ENCODE results near the gene CASQ2.

Gene CASQ2

DNA sequence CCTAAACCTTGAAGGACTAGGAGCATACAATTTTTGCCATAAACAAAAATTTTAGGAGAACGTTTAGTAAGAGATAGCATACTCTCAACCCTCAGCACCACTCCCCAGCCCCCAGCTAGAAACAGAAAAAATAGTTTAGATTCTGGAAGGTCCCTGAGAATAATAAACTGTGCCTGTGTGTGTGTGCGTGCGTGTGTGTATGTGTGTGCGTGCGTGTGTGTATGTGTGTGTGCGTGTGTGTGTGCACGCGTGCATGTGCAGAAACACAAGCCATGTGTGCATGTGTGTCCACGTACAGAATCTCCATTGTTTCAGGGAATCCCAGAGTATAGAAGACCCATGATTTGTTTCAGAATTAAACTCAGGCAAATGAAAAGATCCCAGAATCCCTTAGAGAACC lies 62.6 kb downstream of the CASQ2 start:
- Histone ChIP-seq H3K4me3 (ENCODE audit: control insufficient read depth in 1 of 7, extremely low read depth in 1 of 7, insufficient read depth in 4 of 7, low read depth in 2 of 7, low read length in 6 of 7) (no peak overlapping the region), H3K4me1 (ENCODE audit: control extremely low read depth in 1 of 4, control insufficient read depth in 4 of 4, insufficient read depth in 4 of 4, low read length in 3 of 4) (no peaks in the 10 kb centered on the region), H3K27me3 (replicated peaks in 2 of 5; ENCODE audit: control insufficient read depth in 4 of 5, insufficient read depth in 5 of 5, low read length in 4 of 5) (no peaks in the 10 kb centered on the region), H3K36me3 (ENCODE audit: control insufficient read depth in 4 of 4, insufficient read depth in 4 of 4, low read length in 3 of 4) (no peaks in the 10 kb centered on the region), H3K27ac (ENCODE audit: insufficient read depth in 1 of 2, low read depth in 1 of 2, low read length in 2 of 2, poor library complexity in 1 of 2, severe bottlenecking in 2 of 2) (no peak overlapping the region), H3K9me3 (ENCODE audit: control extremely low read depth in 1 of 5, control insufficient read depth in 4 of 5, insufficient read depth in 2 of 5, low read depth in 1 of 5, low read length in 4 of 5) (no peaks in the 10 kb centered on the region)
- ChIA-PET POLR2A (interaction anchor here (0.6 kb wide), 1 partner anchor 288 kb away, joined by 3 read pairs; no protein-coding TSS in a partner anchor), CTCF (interaction anchor here (0.7 to 5.1 kb wide), 21 partner anchors 9 to 569 kb away, joined by 3 to 46 read pairs (median 4); no protein-coding TSS in a partner anchor)
- 97% methylated on average over 8 of the region's 9 CpGs for WGBS (ENCODE audit: insufficient coverage)
- DNase-seq, result no peak

DNA sequence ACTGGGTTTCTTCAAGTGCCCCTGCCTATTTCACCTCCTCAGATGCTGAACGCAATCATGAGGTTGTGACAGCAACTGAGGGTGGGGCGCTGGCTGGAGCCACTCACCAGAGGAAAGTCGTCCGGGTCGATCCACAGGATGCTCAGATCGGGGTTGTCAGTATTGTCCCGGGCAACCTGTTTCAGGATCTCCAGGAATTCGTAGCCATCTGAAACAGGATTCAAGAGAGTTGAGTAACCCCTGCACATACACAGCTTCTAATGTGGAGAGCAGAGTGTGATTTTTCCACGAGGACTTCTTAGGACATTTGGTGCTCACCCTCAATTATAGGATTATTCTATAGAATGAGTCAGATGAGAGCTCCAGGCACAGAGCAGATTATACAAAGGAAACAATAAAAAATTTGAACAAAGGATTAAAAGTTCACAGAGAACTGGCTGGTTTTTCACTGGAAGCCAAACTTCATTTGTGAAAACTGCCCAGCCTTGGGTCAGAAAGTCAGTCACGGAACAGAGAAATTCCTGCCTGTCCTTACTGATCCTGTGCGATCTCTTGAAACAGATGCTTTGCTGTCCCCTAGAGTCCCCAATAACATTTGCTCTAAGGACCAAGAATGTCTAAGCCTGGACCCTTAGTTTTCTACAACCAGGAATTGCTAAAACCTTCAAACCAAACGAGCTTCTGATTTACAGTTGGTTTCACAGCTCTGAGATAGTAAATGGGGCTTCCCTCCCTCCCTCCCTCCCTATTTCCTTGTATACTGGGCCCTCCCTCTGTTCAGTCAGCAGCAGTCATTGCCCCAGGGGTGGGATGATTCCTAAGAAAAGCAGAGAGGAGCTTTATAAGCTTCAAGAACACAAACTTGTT lies 63.2 kb downstream of the CASQ2 start:
- ChIA-PET POLR2A (no interaction called here), CTCF (interaction anchor here (0.7 to 5.1 kb wide), 12 partner anchors 9 to 224 kb away, joined by 3 to 46 read pairs (median 4); no protein-coding TSS in a partner anchor)
- Histone ChIP-seq H3K4me1 (ENCODE audit: control extremely low read depth in 1 of 4, control insufficient read depth in 4 of 4, insufficient read depth in 4 of 4, low read length in 3 of 4) (no peaks in the 10 kb centered on the region), H3K9me3 (ENCODE audit: control extremely low read depth in 1 of 5, control insufficient read depth in 4 of 5, insufficient read depth in 2 of 5, low read depth in 1 of 5, low read length in 4 of 5) (no peaks in the 10 kb centered on the region), H3K27ac (ENCODE audit: insufficient read depth in 1 of 2, low read depth in 1 of 2, low read length in 2 of 2, poor library complexity in 1 of 2, severe bottlenecking in 2 of 2) (no peak overlapping the region), H3K27me3 (replicated peaks in 2 of 5; ENCODE audit: control insufficient read depth in 4 of 5, insufficient read depth in 5 of 5, low read length in 4 of 5) (no peaks in the 10 kb centered on the region), H3K4me3 (ENCODE audit: control insufficient read depth in 1 of 7, extremely low read depth in 1 of 7, insufficient read depth in 4 of 7, low read depth in 2 of 7, low read length in 6 of 7) (no peak overlapping the region), H3K36me3 (ENCODE audit: control insufficient read depth in 4 of 4, insufficient read depth in 4 of 4, low read length in 3 of 4) (no peaks in the 10 kb centered on the region)
- no peak for DNase-seq
- 89% methylated on average over 11 of the region's 12 CpGs for WGBS (ENCODE audit: insufficient coverage)

DNA sequence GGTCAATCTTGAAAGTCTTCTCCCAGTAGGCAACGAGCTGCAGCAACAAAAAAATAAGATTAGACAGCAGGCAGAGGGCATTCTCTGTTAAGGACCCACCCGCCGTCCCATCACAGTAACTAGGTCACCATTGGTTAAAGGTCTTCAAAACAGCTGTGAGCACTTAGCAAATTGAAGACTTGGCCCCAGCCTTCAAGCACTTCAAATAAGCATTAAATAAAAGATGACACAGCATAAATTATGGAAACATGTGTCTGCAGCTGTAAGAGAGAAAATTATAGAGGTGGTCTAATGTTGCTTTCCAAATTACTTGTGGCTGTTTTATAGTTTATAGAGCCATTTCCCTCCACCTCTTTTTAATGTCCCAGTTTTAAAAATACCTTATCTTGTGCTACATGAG lies 65.6 kb downstream of the CASQ2 start:
- POLR2A ChIA-PET, result no interaction called here
- Histone ChIP-seq H3K36me3 (ENCODE audit: control insufficient read depth in 4 of 4, insufficient read depth in 4 of 4, low read length in 3 of 4) (no peaks in the 10 kb centered on the region), H3K27me3 (replicated peaks in 2 of 5; ENCODE audit: control insufficient read depth in 4 of 5, insufficient read depth in 5 of 5, low read length in 4 of 5) (no peaks in the 10 kb centered on the region), H3K4me1 (ENCODE audit: control extremely low read depth in 1 of 4, control insufficient read depth in 4 of 4, insufficient read depth in 4 of 4, low read length in 3 of 4) (no peaks in the 10 kb centered on the region), H3K9me3 (ENCODE audit: control extremely low read depth in 1 of 5, control insufficient read depth in 4 of 5, insufficient read depth in 2 of 5, low read depth in 1 of 5, low read length in 4 of 5) (no peaks in the 10 kb centered on the region), H3K27ac (ENCODE audit: insufficient read depth in 1 of 2, low read depth in 1 of 2, low read length in 2 of 2, poor library complexity in 1 of 2, severe bottlenecking in 2 of 2) (no peak overlapping the region), H3K4me3 (ENCODE audit: control insufficient read depth in 1 of 7, extremely low read depth in 1 of 7, insufficient read depth in 4 of 7, low read depth in 2 of 7, low read length in 6 of 7) (no peak overlapping the region)
- DNase-seq, result no peak
- WGBS (ENCODE audit: insufficient coverage), result 97% methylated on average over 3 of the region's 3 CpGs
- CTCF ChIA-PET, result interaction anchor here (0.6 to 5.1 kb wide), 4 partner anchors 9 to 46 kb away, joined by 3 to 15 read pairs (median 3); no protein-coding TSS in a partner anchor

DNA sequence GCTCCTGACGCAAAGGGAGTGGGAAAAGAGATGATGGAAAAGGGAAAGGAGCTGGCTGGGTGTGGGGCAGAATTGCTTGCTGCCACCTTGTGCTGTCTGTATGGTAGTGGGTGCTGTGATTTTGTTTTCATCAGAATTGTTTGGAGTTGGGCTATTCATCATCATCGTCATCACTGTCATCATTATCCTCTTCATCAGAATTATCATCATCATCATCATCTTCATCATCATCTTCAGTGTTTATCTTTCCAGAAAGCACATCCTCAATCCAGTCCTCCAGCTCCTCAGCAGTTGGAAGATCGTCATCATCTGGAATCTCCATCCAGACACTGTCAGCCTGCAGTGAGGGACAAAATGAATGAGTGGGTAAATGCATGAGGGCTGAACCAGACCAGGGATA lies 67.4 kb downstream of the CASQ2 start:
- Histone ChIP-seq H3K27ac (ENCODE audit: insufficient read depth in 1 of 2, low read depth in 1 of 2, low read length in 2 of 2, poor library complexity in 1 of 2, severe bottlenecking in 2 of 2) (no peak overlapping the region), H3K9me3 (ENCODE audit: control extremely low read depth in 1 of 5, control insufficient read depth in 4 of 5, insufficient read depth in 2 of 5, low read depth in 1 of 5, low read length in 4 of 5) (no peaks in the 10 kb centered on the region), H3K4me3 (ENCODE audit: control insufficient read depth in 1 of 7, extremely low read depth in 1 of 7, insufficient read depth in 4 of 7, low read depth in 2 of 7, low read length in 6 of 7) (no peak overlapping the region), H3K36me3 (ENCODE audit: control insufficient read depth in 4 of 4, insufficient read depth in 4 of 4, low read length in 3 of 4) (no peaks in the 10 kb centered on the region), H3K4me1 (ENCODE audit: control extremely low read depth in 1 of 4, control insufficient read depth in 4 of 4, insufficient read depth in 4 of 4, low read length in 3 of 4) (no peaks in the 10 kb centered on the region), H3K27me3 (replicated peaks in 2 of 5; ENCODE audit: control insufficient read depth in 4 of 5, insufficient read depth in 5 of 5, low read length in 4 of 5) (no peaks in the 10 kb centered on the region)
- WGBS (ENCODE audit: insufficient coverage), result 0% methylated on average over 1 of the region's 3 CpGs
- ChIA-PET CTCF (interaction anchor here (2.3 kb wide), 1 partner anchor 93 kb away, joined by 9 read pairs; no protein-coding TSS in a partner anchor), POLR2A (no interaction called here)
- no peak for DNase-seq

DNA sequence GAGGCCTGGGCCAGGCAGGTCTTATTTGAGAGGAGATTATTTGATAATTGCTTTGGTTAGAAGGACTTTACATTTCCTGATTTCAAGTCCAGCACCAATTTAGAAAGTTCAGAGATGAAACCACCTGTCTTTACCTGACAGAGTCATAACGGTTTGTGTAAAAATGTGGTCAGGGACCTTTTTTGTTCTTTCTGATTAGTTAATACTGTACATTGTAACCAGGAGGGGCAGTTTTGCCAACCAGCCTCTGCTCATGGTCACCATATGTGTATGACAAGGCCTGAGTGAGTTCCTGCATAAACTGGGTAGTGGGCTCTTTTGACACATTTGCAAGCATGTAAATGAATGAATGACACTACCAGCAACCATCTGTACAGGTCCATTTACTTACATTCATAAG lies 70.9 kb downstream of the CASQ2 start:
- no peak for DNase-seq
- no peak overlapping the region for H3K27ac ChIP-seq (ENCODE audit: insufficient read depth in 1 of 2, low read depth in 1 of 2, low read length in 2 of 2, poor library complexity in 1 of 2, severe bottlenecking in 2 of 2)
- no peak overlapping the region for H3K4me3 ChIP-seq (ENCODE audit: control insufficient read depth in 1 of 7, extremely low read depth in 1 of 7, insufficient read depth in 4 of 7, low read depth in 2 of 7, low read length in 6 of 7)
- no peaks in the 10 kb centered on the region for H3K9me3 ChIP-seq (ENCODE audit: control extremely low read depth in 1 of 5, control insufficient read depth in 4 of 5, insufficient read depth in 2 of 5, low read depth in 1 of 5, low read length in 4 of 5)
- H3K36me3 ChIP-seq (ENCODE audit: control insufficient read depth in 4 of 4, insufficient read depth in 4 of 4, low read length in 3 of 4), result peaks cover under 1 to 4% (median 4%) of the 10 kb centered on the region in 4 experiments
- H3K27me3 ChIP-seq (replicated peaks in 2 of 5; ENCODE audit: control insufficient read depth in 4 of 5, insufficient read depth in 5 of 5, low read length in 4 of 5), result no peaks in the 10 kb centered on the region
- no CpG with 5 or more reads among the region's 1 CpG for WGBS (ENCODE audit: insufficient coverage)
- H3K4me1 ChIP-seq (ENCODE audit: control extremely low read depth in 1 of 4, control insufficient read depth in 4 of 4, insufficient read depth in 4 of 4, low read length in 3 of 4), result no peaks in the 10 kb centered on the region
- ChIA-PET CTCF (no interaction called here), POLR2A (no interaction called here)

DNA sequence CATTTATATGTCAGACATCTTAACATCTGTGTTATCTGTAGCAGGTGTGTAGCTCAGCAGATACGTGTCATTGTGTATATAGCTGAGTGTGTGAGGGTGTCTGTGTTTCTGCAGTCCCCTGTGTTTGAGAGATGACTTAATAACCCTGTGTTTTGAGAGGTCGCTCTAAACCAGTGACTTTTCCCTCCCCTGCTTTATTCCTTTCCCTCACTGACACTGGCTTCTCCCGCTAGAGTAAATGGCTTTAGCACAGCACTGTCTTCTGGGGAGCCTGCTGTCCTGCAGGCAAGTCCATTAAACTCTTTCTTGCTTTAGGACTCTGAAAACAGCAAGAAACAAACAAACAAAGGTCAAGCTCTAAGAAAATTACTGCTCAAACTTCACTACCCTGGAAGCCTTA lies 73.7 kb downstream of the CASQ2 start:
- Histone ChIP-seq H3K27ac (ENCODE audit: insufficient read depth in 1 of 2, low read depth in 1 of 2, low read length in 2 of 2, poor library complexity in 1 of 2, severe bottlenecking in 2 of 2) (no peak overlapping the region), H3K9me3 (ENCODE audit: control extremely low read depth in 1 of 5, control insufficient read depth in 4 of 5, insufficient read depth in 2 of 5, low read depth in 1 of 5, low read length in 4 of 5) (no peaks in the 10 kb centered on the region), H3K4me1 (ENCODE audit: control extremely low read depth in 1 of 4, control insufficient read depth in 4 of 4, insufficient read depth in 4 of 4, low read length in 3 of 4) (no peaks in the 10 kb centered on the region), H3K4me3 (ENCODE audit: control insufficient read depth in 1 of 7, extremely low read depth in 1 of 7, insufficient read depth in 4 of 7, low read depth in 2 of 7, low read length in 6 of 7) (no peak overlapping the region), H3K27me3 (replicated peaks in 2 of 5; ENCODE audit: control insufficient read depth in 4 of 5, insufficient read depth in 5 of 5, low read length in 4 of 5) (no peaks in the 10 kb centered on the region), H3K36me3 (ENCODE audit: control insufficient read depth in 4 of 4, insufficient read depth in 4 of 4, low read length in 3 of 4) (peaks cover 10 to 30% (median 25%) of the 10 kb centered on the region in 4 experiments)
- no peak for DNase-seq
- ChIA-PET CTCF (interaction anchor here (1.0 to 1.7 kb wide), 2 partner anchors 10 to 12 kb away, joined by 5 read pairs; no protein-coding TSS in a partner anchor), POLR2A (no interaction called here)
- 100% methylated on average over 1 of the region's 3 CpGs for WGBS (ENCODE audit: insufficient coverage)

DNA sequence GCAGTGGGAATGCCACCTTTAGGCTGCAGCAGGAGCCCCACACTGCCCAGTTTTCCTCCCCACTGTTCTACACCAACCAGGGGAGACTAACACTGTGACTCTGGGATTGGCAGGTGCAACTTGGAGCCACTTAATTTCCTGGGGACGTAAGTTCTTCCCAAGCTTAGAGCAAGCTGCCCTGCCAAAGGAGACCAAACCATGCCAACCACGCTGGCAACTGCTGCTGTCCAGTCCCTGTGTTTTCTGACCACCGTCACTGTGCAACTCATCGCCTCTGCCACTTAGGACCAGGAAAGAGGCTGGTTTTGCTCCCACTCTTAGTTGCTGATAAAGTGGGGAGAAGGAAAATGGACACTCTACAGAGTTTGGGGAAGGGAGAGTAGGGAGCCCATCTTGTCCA lies 76.3 kb downstream of the CASQ2 start:
- H3K36me3 ChIP-seq (ENCODE audit: control insufficient read depth in 4 of 4, insufficient read depth in 4 of 4, low read length in 3 of 4), result peaks cover 10 to 30% (median 25%) of the 10 kb centered on the region in 4 experiments
- H3K27me3 ChIP-seq (replicated peaks in 2 of 5; ENCODE audit: control insufficient read depth in 4 of 5, insufficient read depth in 5 of 5, low read length in 4 of 5), result no peaks in the 10 kb centered on the region
- no peaks in the 10 kb centered on the region for H3K4me1 ChIP-seq (ENCODE audit: control extremely low read depth in 1 of 4, control insufficient read depth in 4 of 4, insufficient read depth in 4 of 4, low read length in 3 of 4)
- POLR2A ChIA-PET, result no interaction called here
- H3K4me3 ChIP-seq (ENCODE audit: control insufficient read depth in 1 of 7, extremely low read depth in 1 of 7, insufficient read depth in 4 of 7, low read depth in 2 of 7, low read length in 6 of 7), result no peak overlapping the region
- DNase-seq, result no peak
- no peaks in the 10 kb centered on the region for H3K9me3 ChIP-seq (ENCODE audit: control extremely low read depth in 1 of 5, control insufficient read depth in 4 of 5, insufficient read depth in 2 of 5, low read depth in 1 of 5, low read length in 4 of 5)
- WGBS (ENCODE audit: insufficient coverage), result 97% methylated on average over 2 of the region's 4 CpGs
- CTCF ChIA-PET, result interaction anchor here (1.9 kb wide), 1 partner anchor 13 kb away, joined by 5 read pairs; no protein-coding TSS in a partner anchor
- no peak overlapping the region for H3K27ac ChIP-seq (ENCODE audit: insufficient read depth in 1 of 2, low read depth in 1 of 2, low read length in 2 of 2, poor library complexity in 1 of 2, severe bottlenecking in 2 of 2)
